HL-60 (cell line): Measurements from ENCODE around the gene GLTP.

Experiments used
- DNase-seq, 2 experiments: peaks; one replicate each; pipeline ENCODE4 v3.0.0-alpha.2; 2010 to 2020; ENCODE audit warnings: low read depth in 1 of 2, low spot score in 1 of 2
- H3K27ac ChIP-seq: fragments of 250-450 bp; sonication (Bioruptor Pico); replicated peaks from 2 replicates; pipeline ENCODE4 v1.5.1; 2020; ENCODE audit warnings: mild to moderate bottlenecking, moderate library complexity
- H3K27me3 ChIP-seq: fragments of 250-450 bp; sonication (Bioruptor Pico); 2 replicates; pipeline ENCODE4 v1.5.1; 2021; ENCODE audit warnings: mild to moderate bottlenecking, moderate library complexity; ENCODE audit not compliant: insufficient read depth, poor library complexity, severe bottlenecking
- H3K4me3 ChIP-seq: replicated peaks from 2 replicates; pipeline ENCODE4 v1.5.1; 2011; ENCODE audit warnings: mild to moderate bottlenecking, control low read depth, low read length; ENCODE audit not compliant: insufficient read depth
- GABPA ChIP-seq: IDR thresholded peaks from 2 replicates; pipeline ENCODE4 v1.6.1; 2012; ENCODE audit warnings: low read depth
- POLR2AphosphoS5 ChIP-seq: IDR thresholded peaks from 2 replicates; pipeline ENCODE4 v1.6.1; 2012; ENCODE audit warnings: low read depth
- REST ChIP-seq: IDR thresholded peaks from 2 replicates; pipeline ENCODE4 v1.6.1; 2012; ENCODE audit warnings: low read depth; ENCODE audit not compliant: insufficient replicate concordance
- SPI1 ChIP-seq: IDR thresholded peaks from 2 replicates; pipeline ENCODE4 v1.6.1; 2012; ENCODE audit warnings: low read depth, mild to moderate bottlenecking, borderline replicate concordance
- TF ChIP-seq, protein P1 (sequence below): IDR thresholded peaks from one replicate; pipeline ENCODE4 v1.5.1; 2011; ENCODE audit warnings: low read length, control low read depth, inconsistent platforms; ENCODE audit not compliant: insufficient read depth

The GLTP gene

DNA sequence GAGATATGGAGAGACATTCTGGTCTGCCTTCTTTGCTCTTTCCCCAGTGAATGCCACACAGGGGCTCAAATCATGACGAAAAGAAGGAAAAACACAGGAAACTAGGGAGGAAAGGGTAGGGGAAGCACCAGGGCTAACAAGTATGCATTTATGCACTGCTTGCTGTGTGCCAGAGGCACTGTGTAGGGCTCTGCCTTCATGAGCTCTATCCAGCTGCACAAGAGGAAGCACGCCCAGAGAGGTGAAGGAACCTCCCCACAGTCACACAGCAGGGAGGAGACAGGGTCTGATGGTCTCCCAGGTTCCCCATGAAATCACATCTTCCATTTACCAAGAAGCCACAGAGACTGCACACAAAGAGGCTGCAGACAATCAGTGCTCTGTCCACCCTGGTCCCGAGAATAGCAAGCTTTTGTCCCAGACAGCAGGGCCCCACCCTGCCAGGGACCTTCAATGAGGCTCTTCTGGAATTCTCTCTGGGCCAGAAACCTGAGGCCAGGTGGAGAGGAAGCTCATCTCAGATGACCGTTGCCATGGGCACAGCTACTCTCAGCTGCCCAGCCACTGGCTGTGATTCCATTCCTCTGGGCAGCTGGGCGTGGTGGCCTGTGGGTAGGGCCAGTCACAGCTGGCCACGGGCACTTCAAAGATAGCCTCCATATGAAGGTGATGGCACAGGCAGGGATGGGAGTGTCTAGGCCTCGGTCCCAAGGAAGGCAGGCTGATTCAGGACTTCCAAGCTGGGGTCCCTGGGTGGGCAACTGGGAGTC is 39.9 kb downstream of the GLTP start:
- no peaks in the 10 kb centered on the region for H3K27me3 ChIP-seq
- no peak overlapping the region for H3K27ac ChIP-seq
- TF ChIP-seq, protein P1, sequence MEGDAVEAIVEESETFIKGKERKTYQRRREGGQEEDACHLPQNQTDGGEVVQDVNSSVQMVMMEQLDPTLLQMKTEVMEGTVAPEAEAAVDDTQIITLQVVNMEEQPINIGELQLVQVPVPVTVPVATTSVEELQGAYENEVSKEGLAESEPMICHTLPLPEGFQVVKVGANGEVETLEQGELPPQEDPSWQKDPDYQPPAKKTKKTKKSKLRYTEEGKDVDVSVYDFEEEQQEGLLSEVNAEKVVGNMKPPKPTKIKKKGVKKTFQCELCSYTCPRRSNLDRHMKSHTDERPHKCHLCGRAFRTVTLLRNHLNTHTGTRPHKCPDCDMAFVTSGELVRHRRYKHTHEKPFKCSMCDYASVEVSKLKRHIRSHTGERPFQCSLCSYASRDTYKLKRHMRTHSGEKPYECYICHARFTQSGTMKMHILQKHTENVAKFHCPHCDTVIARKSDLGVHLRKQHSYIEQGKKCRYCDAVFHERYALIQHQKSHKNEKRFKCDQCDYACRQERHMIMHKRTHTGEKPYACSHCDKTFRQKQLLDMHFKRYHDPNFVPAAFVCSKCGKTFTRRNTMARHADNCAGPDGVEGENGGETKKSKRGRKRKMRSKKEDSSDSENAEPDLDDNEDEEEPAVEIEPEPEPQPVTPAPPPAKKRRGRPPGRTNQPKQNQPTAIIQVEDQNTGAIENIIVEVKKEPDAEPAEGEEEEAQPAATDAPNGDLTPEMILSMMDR: no peak
- no peak for TF ChIP-seq SPI1
- no peak for TF ChIP-seq REST
- no peak for TF ChIP-seq POLR2AphosphoS5
- TF ChIP-seq GABPA: no peak
- no peak overlapping the region for H3K4me3 ChIP-seq
- no peak for DNase-seq

DNA sequence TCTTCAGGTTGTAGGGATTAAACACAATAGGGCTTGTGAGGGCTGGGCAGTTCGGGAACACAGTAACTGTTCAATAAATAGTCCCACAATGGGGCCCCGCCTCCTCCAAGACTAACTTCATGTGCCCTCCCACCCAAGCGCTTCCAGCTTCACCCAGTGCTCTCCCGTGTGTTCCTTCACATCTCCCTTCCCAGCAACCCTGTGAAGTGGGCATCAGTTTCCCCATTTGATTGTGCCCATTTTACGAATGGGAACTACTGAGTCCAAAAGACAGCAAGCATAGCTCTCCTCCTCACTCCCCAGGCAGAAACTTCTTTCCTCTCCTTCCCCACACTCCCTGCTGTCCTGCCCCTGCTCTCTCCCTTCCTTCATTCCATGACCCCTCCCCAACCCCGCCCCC is 40.9 kb downstream of the GLTP start:
- Histone ChIP-seq H3K27ac (no peak overlapping the region), H3K27me3 (no peaks in the 10 kb centered on the region), H3K4me3 (no peak overlapping the region)
- TF ChIP-seq REST (no peak), POLR2AphosphoS5 (no peak), SPI1 (no peak), GABPA (no peak)
- TF ChIP-seq, protein P1: no peak
- DNase-seq: no peak

DNA sequence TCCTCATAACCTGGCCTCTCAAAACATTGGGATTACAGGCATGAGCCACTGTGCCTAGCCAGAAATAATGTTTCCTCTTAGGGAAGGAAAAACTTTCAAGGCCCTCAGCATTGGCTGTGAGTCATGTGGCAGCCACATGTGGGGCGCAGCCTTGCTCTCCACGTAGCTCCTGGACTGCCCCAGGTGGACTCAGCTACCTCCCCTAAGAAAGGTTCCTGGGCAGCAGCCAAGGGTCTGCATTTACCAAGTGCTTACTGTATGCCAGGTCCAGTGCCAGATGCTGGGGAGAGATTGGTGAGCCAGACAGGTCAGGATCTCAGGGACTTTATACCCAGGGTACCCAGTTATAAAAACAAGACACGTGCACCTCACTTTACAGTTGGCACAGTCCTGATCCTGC is 43.4 kb downstream of the GLTP start:
- no peak for DNase-seq
- H3K27ac ChIP-seq: no peak overlapping the region
- no peak for TF ChIP-seq SPI1
- TF ChIP-seq, protein P1: no peak
- no peak for TF ChIP-seq GABPA
- H3K27me3 ChIP-seq: peaks cover 8% of the 10 kb centered on the region
- H3K4me3 ChIP-seq: no peak overlapping the region

GRCh38 chr12:109835827-109836226 is 44.5 kb downstream of the GLTP start:
- no peak for DNase-seq
- TF ChIP-seq SPI1 (no peak), GABPA (no peak), REST (no peak), POLR2AphosphoS5 (no peak)
- TF ChIP-seq, protein P1: no peak

More at GRCh38 chr12:109835827-109836226, 44.5 kb downstream of the GLTP start:
- peaks cover 10% of the 10 kb centered on the region for H3K27me3 ChIP-seq
- no peak overlapping the region for H3K27ac ChIP-seq
- no peak overlapping the region for H3K4me3 ChIP-seq
